ENCODE measurements around the gene GTF2H4.

Gene GTF2H4

DNA sequence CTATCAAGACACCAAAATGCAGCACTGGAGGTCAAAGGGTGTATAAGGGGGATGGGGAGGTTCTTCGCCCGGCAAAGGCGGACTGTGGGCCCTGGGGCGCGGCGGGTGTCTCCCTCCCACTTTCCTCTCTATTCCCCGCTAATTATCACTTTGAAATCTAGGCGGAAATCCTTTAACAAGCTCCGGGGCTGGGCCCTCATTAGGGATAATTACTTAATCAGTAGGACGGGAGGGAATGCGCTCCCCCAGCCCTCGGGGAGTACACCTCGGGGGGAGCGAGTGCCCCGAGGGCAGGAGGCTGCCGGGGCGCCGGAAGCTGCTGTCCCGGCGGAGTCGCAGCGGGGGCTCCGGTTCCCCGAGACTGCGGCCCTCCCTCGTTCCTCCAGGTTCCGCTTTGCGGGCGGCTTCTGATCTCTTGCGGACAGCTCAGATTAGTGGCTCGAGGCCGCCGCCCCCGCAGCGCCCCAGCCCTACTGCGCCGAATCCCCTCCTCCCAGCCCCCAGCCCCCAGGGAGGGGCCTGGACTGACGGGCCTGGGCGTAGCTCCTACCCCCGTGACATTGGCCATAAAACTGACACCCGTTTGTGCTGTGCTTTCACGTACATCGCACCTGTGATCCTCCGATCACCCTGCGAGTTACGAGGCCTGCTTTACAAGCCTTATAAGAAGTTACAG, 47.5 kb downstream of the GTF2H4 start:
- no peak overlapping the region for H3K27ac ChIP-seq
- TF ChIP-seq ZFX (IDR thresholded peaks at IDR 0.05; ENCODE audit: borderline replicate concordance) = no peak
- TF ChIP-seq, protein P1, sequence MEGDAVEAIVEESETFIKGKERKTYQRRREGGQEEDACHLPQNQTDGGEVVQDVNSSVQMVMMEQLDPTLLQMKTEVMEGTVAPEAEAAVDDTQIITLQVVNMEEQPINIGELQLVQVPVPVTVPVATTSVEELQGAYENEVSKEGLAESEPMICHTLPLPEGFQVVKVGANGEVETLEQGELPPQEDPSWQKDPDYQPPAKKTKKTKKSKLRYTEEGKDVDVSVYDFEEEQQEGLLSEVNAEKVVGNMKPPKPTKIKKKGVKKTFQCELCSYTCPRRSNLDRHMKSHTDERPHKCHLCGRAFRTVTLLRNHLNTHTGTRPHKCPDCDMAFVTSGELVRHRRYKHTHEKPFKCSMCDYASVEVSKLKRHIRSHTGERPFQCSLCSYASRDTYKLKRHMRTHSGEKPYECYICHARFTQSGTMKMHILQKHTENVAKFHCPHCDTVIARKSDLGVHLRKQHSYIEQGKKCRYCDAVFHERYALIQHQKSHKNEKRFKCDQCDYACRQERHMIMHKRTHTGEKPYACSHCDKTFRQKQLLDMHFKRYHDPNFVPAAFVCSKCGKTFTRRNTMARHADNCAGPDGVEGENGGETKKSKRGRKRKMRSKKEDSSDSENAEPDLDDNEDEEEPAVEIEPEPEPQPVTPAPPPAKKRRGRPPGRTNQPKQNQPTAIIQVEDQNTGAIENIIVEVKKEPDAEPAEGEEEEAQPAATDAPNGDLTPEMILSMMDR (IDR thresholded peaks at IDR 0.05) = no peak

DNA sequence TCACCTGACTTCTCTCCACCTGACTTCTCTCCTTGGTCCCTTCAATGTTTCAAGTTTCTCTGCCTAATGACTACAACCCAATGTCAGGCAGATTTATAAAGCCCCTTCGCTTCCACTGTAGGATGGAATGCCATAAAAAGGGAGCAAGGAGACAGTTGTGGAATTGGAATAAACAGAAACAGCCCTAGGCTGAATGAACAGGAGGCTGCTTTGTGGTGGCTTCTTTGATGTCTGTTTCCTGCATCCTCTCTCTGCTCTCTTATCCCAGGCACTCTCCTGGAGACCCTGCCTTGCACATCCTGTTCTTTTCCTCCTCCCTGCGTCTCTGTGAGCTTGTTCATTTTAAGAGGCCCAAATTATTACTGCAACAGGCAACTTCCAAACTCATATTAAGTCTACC, 49.7 kb downstream of the GTF2H4 start:
- H3K27ac ChIP-seq = no peak overlapping the region
- no peak for TF ChIP-seq ZFX (IDR thresholded peaks at IDR 0.05; ENCODE audit: borderline replicate concordance)
- TF ChIP-seq, protein P1 (IDR thresholded peaks at IDR 0.05) = no peak

DNA sequence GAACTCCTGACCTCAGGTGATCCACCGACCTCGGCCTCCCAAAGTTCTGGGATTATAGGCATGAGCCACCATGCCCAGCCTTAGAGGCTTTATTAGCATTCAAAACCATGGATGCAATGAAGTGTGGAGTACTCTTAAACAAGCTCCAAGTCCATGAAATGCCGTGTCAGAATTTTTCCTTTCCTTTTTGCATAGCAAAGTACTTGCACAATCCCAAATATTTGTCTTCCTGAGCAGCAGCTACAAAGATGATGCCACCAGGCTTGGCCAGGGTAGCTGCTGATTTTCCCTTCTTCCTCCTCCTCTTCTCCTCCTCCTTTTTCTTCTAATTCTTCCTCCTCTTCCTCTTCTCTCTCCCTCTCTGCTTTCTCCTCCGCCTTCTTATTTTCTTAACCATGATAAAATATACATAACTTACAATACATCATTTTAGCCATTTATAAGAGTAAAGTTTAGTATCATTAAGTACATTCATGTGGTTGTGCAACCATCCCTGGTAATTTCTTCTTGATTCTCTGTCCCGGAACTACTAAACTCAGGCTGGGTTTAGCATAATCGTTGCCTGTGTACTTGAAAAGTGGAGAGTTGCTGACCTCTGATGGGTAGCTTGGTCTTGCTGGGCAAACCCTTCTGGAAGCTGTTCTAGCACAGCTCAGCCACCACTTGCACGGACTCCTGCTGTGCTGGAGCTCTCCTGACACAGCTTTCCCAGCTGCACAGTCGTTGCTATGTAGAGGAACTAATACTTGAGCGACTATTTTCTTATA, 53.1 kb downstream of the GTF2H4 start:
- TF ChIP-seq, protein P1 (IDR thresholded peaks at IDR 0.05) = no peak
- no peak for TF ChIP-seq ZFX (IDR thresholded peaks at IDR 0.05; ENCODE audit: borderline replicate concordance)
- H3K27ac ChIP-seq = no peak overlapping the region

DNA sequence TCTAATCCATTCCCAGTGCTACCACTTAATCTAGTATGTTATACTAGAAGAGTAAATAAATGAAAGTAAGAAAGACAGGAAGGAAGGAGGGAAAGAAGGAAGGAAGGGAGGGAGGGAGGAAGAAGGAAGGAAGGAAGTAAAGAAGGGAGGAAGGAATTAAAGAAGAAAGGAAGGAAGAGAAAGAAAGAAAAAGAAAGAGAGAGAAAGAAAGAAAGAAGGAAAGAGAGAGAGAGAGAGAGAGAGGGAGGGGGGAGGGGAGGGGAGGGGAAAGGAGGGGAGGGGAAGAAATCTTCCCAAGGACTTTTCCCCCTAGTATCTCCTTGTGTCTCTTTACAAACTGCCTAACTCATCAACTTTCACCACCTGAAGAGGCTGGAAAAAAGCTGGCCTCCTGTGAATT, 54.7 kb downstream of the GTF2H4 start:
- no peak for TF ChIP-seq ZFX (IDR thresholded peaks at IDR 0.05; ENCODE audit: borderline replicate concordance)
- TF ChIP-seq, protein P1 (IDR thresholded peaks at IDR 0.05) = no peak
- H3K27ac ChIP-seq = no peak overlapping the region

DNA sequence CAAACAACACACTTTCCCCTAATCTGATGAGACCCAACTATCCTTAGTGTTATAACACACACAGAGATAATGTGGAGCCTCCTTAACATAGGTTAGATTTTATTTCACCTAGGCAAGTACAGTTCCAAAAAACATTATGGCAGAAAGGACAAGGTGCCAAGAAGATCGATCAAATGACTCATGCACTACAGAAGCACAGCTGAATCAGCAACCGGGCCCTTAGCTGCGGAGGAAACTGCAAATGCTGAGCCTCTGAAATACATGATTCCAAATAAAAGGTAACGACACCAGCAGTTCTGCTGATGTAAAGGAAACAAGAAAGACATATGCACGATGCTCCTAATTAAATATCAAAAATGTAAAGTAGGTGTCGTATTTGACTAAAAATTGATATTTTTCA, 55.6 kb downstream of the GTF2H4 start:
- H3K27ac ChIP-seq = no peak overlapping the region
- TF ChIP-seq, protein P1 (IDR thresholded peaks at IDR 0.05) = no peak
- TF ChIP-seq ZFX (IDR thresholded peaks at IDR 0.05; ENCODE audit: borderline replicate concordance) = no peak

Data from 22Rv1 (cell line).